K562 (cell line): ENCODE measurements around the gene GEMIN2. TPM values are rescaled to one million over a fixed set of nuclear protein-coding genes. Genes with fewer than 3 reads are reported as not detected.

ENCODE experiments used
- ARID1B ChIP-seq: fragments of 450-650 bp; IDR thresholded peaks from 2 replicates; pipeline ENCODE4 v1.6.1; 2016; ENCODE audit warnings: antibody characterized with exemption, mild to moderate bottlenecking, inconsistent platforms
- CCAR2 ChIP-seq: fragments of 200-400 bp; formaldehyde crosslinking; IDR thresholded peaks from 2 replicates; pipeline ENCODE4 v1.6.1; 2017; ENCODE audit warnings: mild to moderate bottlenecking, low read depth, low read length
- E2F5 ChIP-seq: sonication (generic); formaldehyde crosslinking; IDR thresholded peaks from 2 replicates; pipeline ENCODE4 v1.8.0; 2022; ENCODE audit warnings: mild to moderate bottlenecking, missing genetic modification reagents
- EP300 ChIP-seq: IDR thresholded peaks from 2 replicates; pipeline ENCODE4 v1.6.1; 2012; ENCODE audit warnings: low read length, improper control_type of control experiment
- MXI1 ChIP-seq: IDR thresholded peaks from 2 replicates; pipeline ENCODE4 v1.6.1; 2011; ENCODE audit warnings: low read depth, mild to moderate bottlenecking, improper control_type of control experiment, low read length
- NCOA2 ChIP-seq, 2 experiments: fragments of 450-650 bp; IDR thresholded peaks; 2 replicates each; pipeline ENCODE4 v1.6.1; 2018; ENCODE audit warnings: mild to moderate bottlenecking in 2 of 2, moderate library complexity in 1 of 2; ENCODE audit not compliant: partially characterized antibody in 2 of 2
- POLR2B ChIP-seq: fragments of 450-650 bp; IDR thresholded peaks from 2 replicates; pipeline ENCODE4 v1.6.1; 2018; ENCODE audit warnings: low read depth; ENCODE audit not compliant: partially characterized antibody
- SP1 ChIP-seq: sonication (generic); formaldehyde crosslinking; IDR thresholded peaks from 2 replicates; pipeline ENCODE4 v1.8.1; 2022; ENCODE audit warnings: mild to moderate bottlenecking, missing genetic modification reagents
- ZFP36 ChIP-seq: fragments of 150-350 bp; IDR thresholded peaks from 2 replicates; pipeline ENCODE4 v1.6.1; 2018; ENCODE audit warnings: low read length, low read depth; ENCODE audit not compliant: partially characterized antibody
- ZNF217 ChIP-seq: sonication (generic); formaldehyde crosslinking; IDR thresholded peaks from 2 replicates; pipeline ENCODE4 v1.8.0; 2022; ENCODE audit warnings: mild to moderate bottlenecking, missing genetic modification reagents
- ZNF282 ChIP-seq: sonication (generic); formaldehyde crosslinking; IDR thresholded peaks from 2 replicates; pipeline ENCODE4 v1.8.1; 2023; ENCODE audit warnings: missing genetic modification reagents
- ZNF318 ChIP-seq, 2 experiments: fragments of 450-650 bp; IDR thresholded peaks; 2 replicates each; pipeline ENCODE4 v1.6.1; 2016; ENCODE audit warnings: mild to moderate bottlenecking in 2 of 2, borderline replicate concordance in 1 of 2, low read depth in 1 of 2, moderate library complexity in 1 of 2
- ZNF57 ChIP-seq: fragments of 450-650 bp; formaldehyde crosslinking; IDR thresholded peaks from 2 replicates; pipeline ENCODE4 v1.4.0; 2020; ENCODE audit warnings: mild to moderate bottlenecking, moderate library complexity
- polyA plus RNA-seq, 8 experiments: library from polyadenylated mRNA; depleted of rRNA in 4 of 8; stranded (reverse) in 5 of 8; unstranded in 3 of 8; fragments of >200 nt; fragmentation: Nextera tagmentation in 2 of 8; fragmentation: Illumina TruSeq in 1 of 8; extraction: Ambion mirVana in 2 of 8; extraction: Trizol in 1 of 8; gene quantifications; 2 replicates each; pipeline versions ENCODE4 v1.2.1 to v1.2.3, GENCODE V29; 2011 to 2014; ENCODE audit warnings: inconsistent platforms in 1 of 8, missing spikeins in 1 of 8
- total RNA-seq, 7 experiments: library from RNA; depleted of rRNA in 6 of 7; stranded (reverse); fragments of >200 nt in 6 of 7; fragmentation: Illumina TruSeq in 2 of 7; extraction: Trizol in 2 of 7; gene quantifications; 2 replicates each; pipeline versions ENCODE4 v1.2.1 to v1.2.3, GENCODE V29; 2011 to 2021; ENCODE audit warnings: low replicate concordance in 1 of 7
- TF ChIP-seq, protein P1 (sequence below): fragments of 250-450 bp; sonication (Bioruptor Pico); IDR thresholded peaks from 2 replicates; pipeline ENCODE4 v1.4.0; 2020; ENCODE audit warnings: mild to moderate bottlenecking, moderate library complexity, borderline replicate concordance
- TF ChIP-seq, protein P2 (sequence below), 2 experiments: fragments of 250-450 bp in 1 of 2; fragments of 450-650 bp in 1 of 2; sonication (Bioruptor Pico) in 1 of 2; IDR thresholded peaks; 2 replicates each; pipeline versions ENCODE4 v1.6.1 to v1.8.0; 2016 to 2021; ENCODE audit warnings: mild to moderate bottlenecking in 2 of 2, moderate library complexity in 2 of 2, missing compliant biosample characterization in 1 of 2, missing genetic modification characterization in 1 of 2

GEMIN2 gene
- total and polyA plus RNA-seq, 9 of the 15 experiments (the other 6 are each of a cell fraction or from before 2014, with no cell fraction given) = 23.0 to 87.6 (median 45.5) TPM

DNA sequence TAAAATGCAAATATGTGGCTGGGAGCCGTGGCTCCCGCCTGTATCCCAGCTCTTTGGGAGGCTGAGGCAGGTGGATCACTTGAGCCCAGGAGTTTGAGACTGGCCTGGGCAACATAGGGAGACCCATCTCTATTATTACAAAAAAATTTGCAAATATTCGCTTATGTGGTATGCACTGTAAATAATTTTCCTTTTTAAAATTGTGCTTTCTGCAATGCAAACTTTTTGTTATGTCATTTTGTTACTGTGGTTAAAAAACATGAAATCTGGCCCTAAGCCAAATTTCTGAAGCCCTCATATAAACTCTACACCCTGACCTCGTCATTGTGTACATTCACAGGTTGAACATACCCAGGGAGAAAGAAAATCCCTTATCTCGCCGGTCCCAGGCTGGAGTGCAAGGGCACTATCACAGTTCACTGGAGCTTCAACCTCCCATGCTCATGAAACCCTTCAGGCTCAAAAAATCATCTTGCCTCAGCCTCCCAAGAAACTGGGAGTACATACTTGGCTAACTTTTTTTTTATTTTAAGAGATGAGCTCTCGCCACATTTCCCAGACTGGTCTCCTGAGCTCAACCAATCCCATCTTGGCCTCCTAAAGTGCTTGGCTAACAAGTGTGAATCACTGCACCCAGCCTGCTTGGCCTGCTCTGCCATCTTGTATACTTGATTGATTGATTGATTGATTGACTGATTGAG is 31.3 kb downstream of the GEMIN2 start (continued):
- TF ChIP-seq, protein P1, sequence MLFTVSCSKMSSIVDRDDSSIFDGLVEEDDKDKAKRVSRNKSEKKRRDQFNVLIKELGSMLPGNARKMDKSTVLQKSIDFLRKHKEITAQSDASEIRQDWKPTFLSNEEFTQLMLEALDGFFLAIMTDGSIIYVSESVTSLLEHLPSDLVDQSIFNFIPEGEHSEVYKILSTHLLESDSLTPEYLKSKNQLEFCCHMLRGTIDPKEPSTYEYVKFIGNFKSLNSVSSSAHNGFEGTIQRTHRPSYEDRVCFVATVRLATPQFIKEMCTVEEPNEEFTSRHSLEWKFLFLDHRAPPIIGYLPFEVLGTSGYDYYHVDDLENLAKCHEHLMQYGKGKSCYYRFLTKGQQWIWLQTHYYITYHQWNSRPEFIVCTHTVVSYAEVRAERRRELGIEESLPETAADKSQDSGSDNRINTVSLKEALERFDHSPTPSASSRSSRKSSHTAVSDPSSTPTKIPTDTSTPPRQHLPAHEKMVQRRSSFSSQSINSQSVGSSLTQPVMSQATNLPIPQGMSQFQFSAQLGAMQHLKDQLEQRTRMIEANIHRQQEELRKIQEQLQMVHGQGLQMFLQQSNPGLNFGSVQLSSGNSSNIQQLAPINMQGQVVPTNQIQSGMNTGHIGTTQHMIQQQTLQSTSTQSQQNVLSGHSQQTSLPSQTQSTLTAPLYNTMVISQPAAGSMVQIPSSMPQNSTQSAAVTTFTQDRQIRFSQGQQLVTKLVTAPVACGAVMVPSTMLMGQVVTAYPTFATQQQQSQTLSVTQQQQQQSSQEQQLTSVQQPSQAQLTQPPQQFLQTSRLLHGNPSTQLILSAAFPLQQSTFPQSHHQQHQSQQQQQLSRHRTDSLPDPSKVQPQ (CRISPR knock-in tag) = no peak
- TF ChIP-seq ZNF57 (no peak), MXI1 (no peak), NCOA2 (IDR thresholded peaks at IDR 0.05; ENCODE audit: partially characterized antibody in 2 of 2) (peak in 1 of 2 experiments; percentile 70), EP300 (peak; percentile 77), POLR2B (no peak), ARID1B (peak; percentile 94), SP1 (no peak), ZFP36 (no peak), ZNF282 (no peak), CCAR2 (no peak), E2F5 (CRISPR knock-in tag) (no peak), ZNF217 (CRISPR knock-in tag) (no peak), ZNF318 (IDR thresholded peaks at IDR 0.05; ENCODE audit: borderline replicate concordance in 1 of 2, low read depth in 1 of 2) (no peak)
- TF ChIP-seq, protein P2, sequence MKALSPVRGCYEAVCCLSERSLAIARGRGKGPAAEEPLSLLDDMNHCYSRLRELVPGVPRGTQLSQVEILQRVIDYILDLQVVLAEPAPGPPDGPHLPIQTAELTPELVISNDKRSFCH (CRISPR knock-in tag; IDR thresholded peaks at IDR 0.05) = no peak
- TF ChIP-seq, protein P2 (tag; IDR thresholded peaks at IDR 0.05) = no peak
